ENCODE results near the gene NDUFC1.
A peak's percentile ranks its signal among the peaks of the same experiment; 100 is the strongest.
"Not testable (repeated sequence)": the region's sequence is repeated elsewhere in the genome, so short reads cannot be mapped to it uniquely, and the experiment has no call there.

Gene NDUFC1

DNA sequence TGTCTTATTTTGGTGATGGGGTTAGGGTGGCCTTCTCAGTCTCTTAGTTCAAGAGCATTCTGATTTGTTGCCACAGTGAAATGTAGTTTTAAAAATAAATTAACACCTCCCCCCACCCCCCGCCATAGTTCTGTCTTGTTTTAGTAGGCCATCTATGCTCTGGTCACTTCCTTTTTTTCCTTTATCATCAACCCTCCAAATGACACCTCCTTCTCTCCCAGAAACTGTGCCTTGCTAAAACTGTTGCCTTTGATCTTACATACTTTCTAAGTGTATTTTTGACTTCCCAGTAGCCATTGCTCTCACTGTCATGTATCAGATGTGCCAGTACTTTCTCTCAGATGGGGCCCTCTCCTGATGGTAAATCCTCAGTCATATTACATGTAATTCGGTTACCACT lies 14.5 kb upstream of the NDUFC1 start:
- peaks cover 3% of the 10 kb centered on the region for H3K4me1 ChIP-seq (ENCODE audit: control insufficient read depth, insufficient read depth, low read length, poor library complexity, severe bottlenecking)
- WGBS, 2 experiments (ENCODE audit: insufficient coverage in 2 of 2), result 92 to 100% methylated on average over 1 to 2 of the region's 2 CpGs
- peaks cover 17% of the 10 kb centered on the region for H3K36me3 ChIP-seq (ENCODE audit: control insufficient read depth, insufficient read depth, low read length)
- no peak overlapping the region for H3K4me3 ChIP-seq (ENCODE audit: extremely low read depth, insufficient read depth, low read length, poor library complexity, severe bottlenecking)
- H3K9me3 ChIP-seq (ENCODE audit: control insufficient read depth, low read length), result peaks cover 3% of the 10 kb centered on the region
- no peak overlapping the region for H3K27ac ChIP-seq (ENCODE audit: low read depth, low read length, severe bottlenecking)

- no peak overlapping the region for H3K27ac ChIP-seq (ENCODE audit: low read depth, low read length, severe bottlenecking)
- peaks cover 3% of the 10 kb centered on the region for H3K9me3 ChIP-seq (ENCODE audit: control insufficient read depth, low read length)
- WGBS, 2 experiments (ENCODE audit: insufficient coverage in 2 of 2), result 84 to 91% methylated on average over 6 to 9 of the region's 13 CpGs
- H3K4me3 ChIP-seq (ENCODE audit: extremely low read depth, insufficient read depth, low read length, poor library complexity, severe bottlenecking), result no peak overlapping the region
- peaks cover 3% of the 10 kb centered on the region for H3K4me1 ChIP-seq (ENCODE audit: control insufficient read depth, insufficient read depth, low read length, poor library complexity, severe bottlenecking)
- peaks cover 17% of the 10 kb centered on the region for H3K36me3 ChIP-seq (ENCODE audit: control insufficient read depth, insufficient read depth, low read length)
Measured at GRCh38 chr4:139315221-139315675, 13.0 kb upstream of the NDUFC1 start.

- peaks cover 3% of the 10 kb centered on the region for H3K4me1 ChIP-seq (ENCODE audit: control insufficient read depth, insufficient read depth, low read length, poor library complexity, severe bottlenecking)
- H3K27ac ChIP-seq (ENCODE audit: low read depth, low read length, severe bottlenecking), result no peak overlapping the region
- H3K9me3 ChIP-seq (ENCODE audit: control insufficient read depth, low read length), result peaks cover 3% of the 10 kb centered on the region
- H3K36me3 ChIP-seq (ENCODE audit: control insufficient read depth, insufficient read depth, low read length), result peaks cover 18% of the 10 kb centered on the region
- H3K4me3 ChIP-seq (ENCODE audit: extremely low read depth, insufficient read depth, low read length, poor library complexity, severe bottlenecking), result no peak overlapping the region
- 62 to 69% methylated on average over 3 of the region's 4 CpGs for WGBS, 2 experiments (ENCODE audit: insufficient coverage in 2 of 2)
Measured at GRCh38 chr4:139314047-139314800, 11.9 kb upstream of the NDUFC1 start.

- H3K4me3 ChIP-seq (ENCODE audit: extremely low read depth, insufficient read depth, low read length, poor library complexity, severe bottlenecking); H3K9me3 ChIP-seq (ENCODE audit: control insufficient read depth, low read length); H3K4me1 ChIP-seq (ENCODE audit: control insufficient read depth, insufficient read depth, low read length, poor library complexity, severe bottlenecking); H3K27ac ChIP-seq (ENCODE audit: low read depth, low read length, severe bottlenecking): not testable (repeated sequence)
- 95 to 97% methylated on average over 6 to 8 of the region's 10 CpGs for WGBS, 2 experiments (ENCODE audit: insufficient coverage in 2 of 2)
- peaks cover 17% of the 10 kb centered on the region for H3K36me3 ChIP-seq (ENCODE audit: control insufficient read depth, insufficient read depth, low read length)
Measured at GRCh38 chr4:139313414-139313813, 11.1 kb upstream of the NDUFC1 start.

DNA sequence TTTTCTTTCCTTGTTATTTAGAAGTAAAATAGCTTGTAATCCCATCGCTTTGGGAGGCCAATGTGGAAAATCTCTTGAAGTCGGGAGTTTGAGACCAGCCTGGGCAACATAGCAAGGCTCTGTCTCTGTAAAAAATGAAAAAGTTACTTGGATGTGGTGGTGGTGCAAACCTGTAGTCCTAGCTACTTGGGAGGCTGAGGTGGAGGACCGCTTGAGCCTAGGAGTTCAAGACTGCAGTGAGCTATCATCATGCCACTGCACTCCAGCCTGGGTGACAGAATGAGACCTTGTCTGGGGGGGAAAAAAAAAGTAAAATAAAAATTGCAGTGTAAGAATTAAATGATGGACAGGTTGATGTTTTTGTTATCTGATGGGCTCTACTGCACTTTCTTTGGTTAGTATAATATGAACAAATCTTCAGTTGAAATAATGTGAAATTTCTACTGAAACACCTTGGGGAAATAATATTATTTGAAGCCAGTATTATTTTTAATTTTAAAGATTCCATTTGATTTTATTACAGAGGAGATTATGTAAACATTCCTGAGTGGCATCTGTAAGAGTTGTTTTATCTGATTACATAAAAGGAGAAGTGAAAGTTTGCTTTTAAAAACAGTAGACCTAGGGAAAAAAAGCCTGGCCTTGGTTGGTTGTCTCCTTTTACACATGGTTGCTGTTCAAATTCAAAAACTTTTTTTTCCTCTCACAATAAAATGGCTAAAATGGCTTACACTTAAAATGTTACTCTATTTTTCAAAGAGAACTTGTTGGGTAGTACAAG lies 10.5 kb upstream of the NDUFC1 start:
- 86 to 96% methylated on average over 3 of the region's 3 CpGs for WGBS, 2 experiments (ENCODE audit: insufficient coverage in 2 of 2)
- peaks cover 17% of the 10 kb centered on the region for H3K36me3 ChIP-seq (ENCODE audit: control insufficient read depth, insufficient read depth, low read length)
- H3K27ac ChIP-seq (ENCODE audit: low read depth, low read length, severe bottlenecking), result no peak overlapping the region
- H3K4me1 ChIP-seq (ENCODE audit: control insufficient read depth, insufficient read depth, low read length, poor library complexity, severe bottlenecking), result peaks cover 3% of the 10 kb centered on the region
- no peaks in the 10 kb centered on the region for H3K9me3 ChIP-seq (ENCODE audit: control insufficient read depth, low read length)
- no peak overlapping the region for H3K4me3 ChIP-seq (ENCODE audit: extremely low read depth, insufficient read depth, low read length, poor library complexity, severe bottlenecking)

DNA sequence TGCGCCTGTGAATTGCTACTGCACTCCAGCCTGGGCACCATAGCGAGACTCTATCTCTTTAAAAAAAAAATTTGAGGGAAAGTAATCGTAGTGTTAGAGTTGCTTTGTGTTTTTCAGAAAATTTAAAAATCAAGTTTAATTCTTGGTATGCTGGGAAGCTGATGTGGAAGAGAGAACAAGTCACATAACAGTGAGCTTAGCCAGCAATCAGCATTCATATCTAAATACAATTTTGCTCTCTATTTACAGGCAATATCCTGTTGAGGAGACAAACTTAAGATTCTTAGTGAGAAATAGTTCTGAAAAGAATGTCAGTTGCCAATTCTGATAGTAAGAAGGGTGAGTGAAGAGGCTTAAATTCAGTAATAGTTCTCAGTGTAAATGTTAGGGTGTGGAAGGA lies 9.6 kb upstream of the NDUFC1 start:
- Histone ChIP-seq H3K36me3 (ENCODE audit: control insufficient read depth, insufficient read depth, low read length) (peaks cover 25% of the 10 kb centered on the region), H3K27ac (ENCODE audit: low read depth, low read length, severe bottlenecking) (no peak overlapping the region), H3K4me1 (ENCODE audit: control insufficient read depth, insufficient read depth, low read length, poor library complexity, severe bottlenecking) (peaks cover 3% of the 10 kb centered on the region), H3K9me3 (ENCODE audit: control insufficient read depth, low read length) (no peaks in the 10 kb centered on the region), H3K4me3 (ENCODE audit: extremely low read depth, insufficient read depth, low read length, poor library complexity, severe bottlenecking) (no peak overlapping the region)
- WGBS, 2 experiments (ENCODE audit: insufficient coverage in 2 of 2), result 94% methylated on average over 2 to 3 of the region's 3 CpGs

DNA sequence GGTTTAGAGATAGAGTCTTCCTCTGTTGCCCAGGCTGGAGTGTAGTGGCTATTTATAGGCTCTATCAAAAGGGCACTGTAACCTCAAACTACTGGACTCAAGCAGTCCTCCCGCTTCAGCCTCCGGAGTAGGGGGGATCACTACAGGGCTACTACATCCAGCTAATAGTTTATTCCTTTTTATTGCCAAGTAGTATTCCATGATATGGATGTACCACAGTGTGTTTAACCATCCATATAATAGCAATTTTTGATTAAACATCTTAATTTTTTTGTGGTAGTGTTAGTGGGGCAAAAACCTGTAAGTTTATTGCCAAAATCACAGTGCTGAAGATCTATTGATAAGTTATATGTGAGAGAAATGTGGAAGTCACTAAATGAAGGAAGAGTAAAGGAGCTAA lies 2.6 kb upstream of the NDUFC1 start:
- no peak overlapping the region for H3K27ac ChIP-seq (ENCODE audit: low read depth, low read length, severe bottlenecking)
- H3K4me1 ChIP-seq (ENCODE audit: control insufficient read depth, insufficient read depth, low read length, poor library complexity, severe bottlenecking), result peaks cover 2% of the 10 kb centered on the region
- no CpG with 5 or more reads among the region's 2 CpGs for WGBS, 2 experiments (ENCODE audit: insufficient coverage in 2 of 2)
- peaks cover 46% of the 10 kb centered on the region for H3K36me3 ChIP-seq (ENCODE audit: control insufficient read depth, insufficient read depth, low read length)
- peaks cover 5% of the 10 kb centered on the region for H3K9me3 ChIP-seq (ENCODE audit: control insufficient read depth, low read length)
- no peak overlapping the region for H3K4me3 ChIP-seq (ENCODE audit: extremely low read depth, insufficient read depth, low read length, poor library complexity, severe bottlenecking)

GRCh38 chr4:139301113-139301820 lies 1.0 kb downstream of the NDUFC1 start, which contains the start of gene NAA15:
TSS of gene NAA15 (plus strand) at chr4:139301505. CDS start at chr4:139301778, 273 bp downstream.
- Histone ChIP-seq H3K4me1 (ENCODE audit: control insufficient read depth, insufficient read depth, low read length, poor library complexity, severe bottlenecking) (peaks cover 11% of the 10 kb centered on the region), H3K9me3 (ENCODE audit: control insufficient read depth, low read length) (peaks cover 5% of the 10 kb centered on the region), H3K4me3 (ENCODE audit: extremely low read depth, insufficient read depth, low read length, poor library complexity, severe bottlenecking) (peak within 1 kb of the TSS; percentile 95), H3K36me3 (ENCODE audit: control insufficient read depth, insufficient read depth, low read length) (peaks cover 22% of the 10 kb centered on the region), H3K27ac (ENCODE audit: low read depth, low read length, severe bottlenecking) (peak within 1 kb of the TSS; percentile 93)
- 0 to 1% methylated on average over 50 to 56 of the region's 61 CpGs for WGBS, 2 experiments (ENCODE audit: insufficient coverage in 2 of 2)

- peak overlapping the region; percentile 93 for H3K27ac ChIP-seq (ENCODE audit: low read depth, low read length, severe bottlenecking)
- H3K9me3 ChIP-seq (ENCODE audit: control insufficient read depth, low read length), result peaks cover 5% of the 10 kb centered on the region
- peaks cover 17% of the 10 kb centered on the region for H3K36me3 ChIP-seq (ENCODE audit: control insufficient read depth, insufficient read depth, low read length)
- H3K4me3 ChIP-seq (ENCODE audit: extremely low read depth, insufficient read depth, low read length, poor library complexity, severe bottlenecking), result peak overlapping the region; percentile 95
- H3K4me1 ChIP-seq (ENCODE audit: control insufficient read depth, insufficient read depth, low read length, poor library complexity, severe bottlenecking), result peaks cover 11% of the 10 kb centered on the region
- WGBS, 2 experiments (ENCODE audit: insufficient coverage in 2 of 2), result 1 to 4% methylated on average over 8 to 13 of the region's 16 CpGs
Measured at GRCh38 chr4:139300431-139301112, 1.7 kb downstream of the NDUFC1 start.

GRCh38 chr4:139299536-139299935 lies 2.7 kb downstream of the NDUFC1 start:
- Histone ChIP-seq H3K4me3 (ENCODE audit: extremely low read depth, insufficient read depth, low read length, poor library complexity, severe bottlenecking) (peak overlapping the region; percentile 95), H3K4me1 (ENCODE audit: control insufficient read depth, insufficient read depth, low read length, poor library complexity, severe bottlenecking) (peaks cover 11% of the 10 kb centered on the region), H3K27ac (ENCODE audit: low read depth, low read length, severe bottlenecking) (no peak overlapping the region), H3K9me3 (ENCODE audit: control insufficient read depth, low read length) (peaks cover under 1% of the 10 kb centered on the region), H3K36me3 (ENCODE audit: control insufficient read depth, insufficient read depth, low read length) (peaks cover 9% of the 10 kb centered on the region)
- 100% methylated on average over 1 of the region's 1 CpG; no CpG with 5 or more reads in 1 of the 2 experiments for WGBS, 2 experiments (ENCODE audit: insufficient coverage in 2 of 2)
